GM12872 (cell line): ENCODE results near the gene SORCS1.

Source experiments
- TF ChIP-seq, protein P1 (sequence below): IDR thresholded peaks from 3 replicates; pipeline ENCODE4 v1.5.1; 2011; ENCODE audit warnings: low read depth, mild to moderate bottlenecking, low read length, moderate library complexity; ENCODE audit not compliant: insufficient read depth

SORCS1 gene

DNA sequence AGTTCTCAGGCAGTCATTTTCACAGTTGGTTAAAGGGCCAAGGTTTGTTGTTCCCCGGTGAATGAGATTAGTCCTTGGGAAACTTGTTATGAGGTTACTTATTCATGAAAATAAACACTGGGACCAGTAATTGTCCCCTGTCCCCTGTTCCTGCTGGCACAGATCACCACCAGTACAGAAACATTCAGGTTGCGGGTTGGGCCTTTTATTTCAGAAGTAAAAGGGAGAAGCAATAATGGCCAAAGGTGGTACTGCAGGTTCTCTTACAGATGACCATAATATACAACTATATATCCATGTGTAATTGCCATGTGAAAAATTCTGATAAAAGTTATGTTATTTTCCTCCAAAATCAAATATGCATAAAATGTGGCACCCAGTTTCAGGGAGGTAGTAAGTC is 442.0 kb downstream of the SORCS1 start:
- TF ChIP-seq, protein P1, sequence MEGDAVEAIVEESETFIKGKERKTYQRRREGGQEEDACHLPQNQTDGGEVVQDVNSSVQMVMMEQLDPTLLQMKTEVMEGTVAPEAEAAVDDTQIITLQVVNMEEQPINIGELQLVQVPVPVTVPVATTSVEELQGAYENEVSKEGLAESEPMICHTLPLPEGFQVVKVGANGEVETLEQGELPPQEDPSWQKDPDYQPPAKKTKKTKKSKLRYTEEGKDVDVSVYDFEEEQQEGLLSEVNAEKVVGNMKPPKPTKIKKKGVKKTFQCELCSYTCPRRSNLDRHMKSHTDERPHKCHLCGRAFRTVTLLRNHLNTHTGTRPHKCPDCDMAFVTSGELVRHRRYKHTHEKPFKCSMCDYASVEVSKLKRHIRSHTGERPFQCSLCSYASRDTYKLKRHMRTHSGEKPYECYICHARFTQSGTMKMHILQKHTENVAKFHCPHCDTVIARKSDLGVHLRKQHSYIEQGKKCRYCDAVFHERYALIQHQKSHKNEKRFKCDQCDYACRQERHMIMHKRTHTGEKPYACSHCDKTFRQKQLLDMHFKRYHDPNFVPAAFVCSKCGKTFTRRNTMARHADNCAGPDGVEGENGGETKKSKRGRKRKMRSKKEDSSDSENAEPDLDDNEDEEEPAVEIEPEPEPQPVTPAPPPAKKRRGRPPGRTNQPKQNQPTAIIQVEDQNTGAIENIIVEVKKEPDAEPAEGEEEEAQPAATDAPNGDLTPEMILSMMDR, result peak; percentile 18; the same call in 1 of the 3 replicates

DNA sequence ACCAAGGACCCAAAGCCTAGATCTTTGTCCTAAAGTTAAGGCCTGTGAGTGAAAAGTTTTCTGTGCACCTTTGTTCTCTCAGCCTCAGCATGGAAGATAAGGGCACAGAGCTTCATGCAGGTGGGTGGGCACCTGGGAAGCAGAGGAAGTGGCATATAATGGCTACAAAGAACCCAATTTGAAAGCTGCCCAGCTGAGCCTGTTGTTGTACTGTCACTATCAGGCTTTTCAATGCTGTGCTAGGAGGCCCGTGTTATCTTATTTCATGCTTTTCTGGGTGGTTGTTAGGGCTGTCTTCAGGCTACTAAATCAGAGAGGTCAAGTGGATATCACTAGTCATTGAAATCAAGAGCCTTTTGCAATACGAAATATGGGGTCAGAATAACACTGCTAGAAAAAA is 443.8 kb downstream of the SORCS1 start:
- TF ChIP-seq, protein P1, result no peak

- TF ChIP-seq, protein P1, result no peak
Observed at GRCh38 chr10:106716381-106716780, 448.1 kb downstream of the SORCS1 start.

GRCh38 chr10:106714734-106715555 is 449.6 kb downstream of the SORCS1 start:
- TF ChIP-seq, protein P1, result no peak

- TF ChIP-seq, protein P1, result no peak
Observed at GRCh38 chr10:106713846-106714245, 450.7 kb downstream of the SORCS1 start.

- TF ChIP-seq, protein P1, result no peak
Observed at GRCh38 chr10:106712988-106713387, 451.5 kb downstream of the SORCS1 start.

DNA sequence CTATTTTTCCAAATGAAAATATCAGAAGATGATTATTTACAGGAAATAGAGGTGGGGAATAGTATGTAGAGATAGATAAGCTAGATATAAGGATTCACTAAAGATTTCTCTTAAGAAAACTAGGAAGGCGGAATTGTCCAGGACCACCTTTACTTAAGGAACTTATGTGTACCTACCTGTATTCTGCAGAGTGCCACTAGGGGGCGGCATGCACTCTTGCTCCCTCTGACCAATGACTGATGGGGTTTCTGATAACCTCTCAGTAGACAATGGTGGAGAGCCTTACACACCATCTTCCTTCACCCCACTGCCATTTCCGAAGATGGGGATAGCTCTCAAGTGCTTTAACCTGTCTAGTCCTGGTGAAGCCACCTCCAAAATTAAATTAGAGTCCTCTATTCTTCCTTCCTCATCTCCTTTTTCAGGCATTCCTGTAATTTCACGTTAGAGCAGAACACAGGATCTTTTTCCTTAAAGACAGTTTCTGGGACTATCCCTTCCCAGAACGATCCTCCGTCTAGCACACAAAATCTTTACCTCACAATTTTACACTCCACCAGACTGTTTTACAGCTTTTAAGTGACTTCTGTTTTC is 453.1 kb downstream of the SORCS1 start:
- TF ChIP-seq, protein P1, result peak; percentile 90
